Skeletal muscle satellite cell (primary cell): ENCODE measurements around the gene SPATC1L.

Source experiments
- H3K27me3 ChIP-seq: 2 replicates; pipeline ENCODE4 v1.7.0; 2013; ENCODE audit warnings: low read length; ENCODE audit not compliant: control insufficient read depth, insufficient read depth
- H3K36me3 ChIP-seq: 2 replicates; pipeline ENCODE4 v1.7.0; 2013; ENCODE audit warnings: mild to moderate bottlenecking, control low read depth, low read length; ENCODE audit not compliant: insufficient read depth
- H3K4me1 ChIP-seq: 2 replicates; pipeline ENCODE4 v1.7.0; 2013; ENCODE audit warnings: low read length; ENCODE audit not compliant: control insufficient read depth, insufficient read depth
- H3K4me2 ChIP-seq: 2 replicates; pipeline ENCODE4 v1.7.0; 2013; ENCODE audit warnings: mild to moderate bottlenecking, low read length
- H3K4me3 ChIP-seq: 2 replicates; pipeline ENCODE4 v1.7.0; 2013; ENCODE audit warnings: low read length
- H3K9ac ChIP-seq: 2 replicates; pipeline ENCODE4 v1.7.0; 2013; ENCODE audit warnings: mild to moderate bottlenecking, low read depth, low read length, moderate library complexity
- H3K9me3 ChIP-seq: replicated peaks from 2 replicates; pipeline ENCODE4 v1.7.0; 2013; ENCODE audit warnings: mild to moderate bottlenecking, control low read depth, low read length

The SPATC1L gene

GRCh38 chr21:46121286-46122221 is 62.7 kb downstream of the SPATC1L start:
- peaks cover 86% of the 10 kb centered on the region for H3K36me3 ChIP-seq
- no peak overlapping the region for H3K4me2 ChIP-seq
- H3K9ac ChIP-seq = no peak overlapping the region
- H3K9me3 ChIP-seq = no peaks in the 10 kb centered on the region
- H3K27me3 ChIP-seq = no peaks in the 10 kb centered on the region
- peaks cover 18% of the 10 kb centered on the region for H3K4me1 ChIP-seq
- H3K4me3 ChIP-seq = no peak overlapping the region

DNA sequence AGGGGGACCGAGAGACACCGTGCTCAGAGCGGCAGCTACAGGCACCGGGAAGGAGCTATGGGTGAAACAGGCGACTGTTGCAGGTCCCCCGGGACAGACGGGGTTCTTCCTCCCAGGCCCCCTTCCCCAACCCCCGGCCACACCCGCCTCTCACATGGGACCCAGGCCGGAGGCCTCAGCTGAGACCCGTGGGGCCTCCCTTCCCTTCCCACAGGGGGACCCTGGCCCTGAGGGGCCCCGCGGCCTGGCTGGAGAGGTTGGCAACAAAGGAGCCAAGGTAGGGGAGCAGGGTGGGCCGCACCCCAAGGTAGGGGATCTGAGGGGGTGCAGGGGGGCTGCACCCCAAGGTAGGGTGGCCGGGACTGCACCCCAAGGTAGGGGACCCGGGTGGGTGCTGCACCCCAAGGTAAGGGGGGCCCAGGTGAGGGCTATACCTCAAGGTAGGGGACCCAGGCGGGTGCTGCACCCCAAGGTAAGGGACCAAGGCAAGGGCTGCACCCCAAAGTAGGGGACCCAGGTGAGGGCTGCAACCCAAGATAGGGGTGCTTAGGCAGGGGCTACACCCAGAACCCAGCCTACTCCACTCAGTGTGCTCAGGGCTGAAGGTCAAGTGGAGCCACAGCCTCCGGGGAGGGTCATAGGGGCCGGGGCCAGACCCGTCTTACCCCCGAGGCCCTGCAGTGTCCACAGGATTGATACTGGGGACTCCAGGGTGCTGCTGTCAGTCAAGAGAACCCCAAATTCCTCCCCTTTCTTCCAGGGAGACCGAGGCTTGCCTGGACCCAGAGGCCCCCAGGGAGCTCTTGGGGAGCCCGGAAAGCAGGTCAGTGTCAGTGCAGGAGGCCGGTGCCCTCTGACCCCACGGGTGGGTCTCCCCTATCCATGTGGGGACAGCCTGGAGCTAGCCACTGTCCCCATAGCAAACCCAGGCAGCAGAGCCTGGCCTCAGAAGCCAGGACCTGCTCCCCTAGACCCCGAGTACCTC is 63.7 kb downstream of the SPATC1L start:
- Histone ChIP-seq H3K4me3 (no peak overlapping the region), H3K4me2 (no peak overlapping the region), H3K27me3 (no peaks in the 10 kb centered on the region), H3K4me1 (peaks cover 18% of the 10 kb centered on the region), H3K9me3 (no peaks in the 10 kb centered on the region), H3K9ac (no peak overlapping the region), H3K36me3 (peaks cover 89% of the 10 kb centered on the region)

- no peak overlapping the region for H3K4me2 ChIP-seq
- no peak overlapping the region for H3K4me3 ChIP-seq
- H3K27me3 ChIP-seq = no peaks in the 10 kb centered on the region
- H3K9ac ChIP-seq = no peak overlapping the region
- peaks cover 92% of the 10 kb centered on the region for H3K36me3 ChIP-seq
- peaks cover 18% of the 10 kb centered on the region for H3K4me1 ChIP-seq
- peaks cover 3% of the 10 kb centered on the region for H3K9me3 ChIP-seq
Observed at GRCh38 chr21:46119637-46120271, 64.5 kb downstream of the SPATC1L start.

- no peak overlapping the region for H3K9ac ChIP-seq
- peaks cover 7% of the 10 kb centered on the region for H3K9me3 ChIP-seq
- peaks cover 92% of the 10 kb centered on the region for H3K36me3 ChIP-seq
- H3K27me3 ChIP-seq = no peaks in the 10 kb centered on the region
- no peak overlapping the region for H3K4me3 ChIP-seq
- no peak overlapping the region for H3K4me2 ChIP-seq
- H3K4me1 ChIP-seq = peaks cover 18% of the 10 kb centered on the region
Observed at GRCh38 chr21:46119144-46119636, 65.1 kb downstream of the SPATC1L start.

- Histone ChIP-seq H3K36me3 (peaks cover 90% of the 10 kb centered on the region), H3K9ac (no peak overlapping the region), H3K4me2 (no peak overlapping the region)
Observed at GRCh38 chr21:46118316-46119143, 65.7 kb downstream of the SPATC1L start.

GRCh38 chr21:46117586-46118315 is 66.5 kb downstream of the SPATC1L start:
- Histone ChIP-seq H3K27me3 (no peaks in the 10 kb centered on the region), H3K4me2 (no peak overlapping the region), H3K4me3 (no peak overlapping the region), H3K36me3 (peaks cover 91% of the 10 kb centered on the region), H3K9me3 (peaks cover 10% of the 10 kb centered on the region), H3K9ac (no peak overlapping the region), H3K4me1 (peaks cover 18% of the 10 kb centered on the region)

More at GRCh38 chr21:46118316-46119143, 65.7 kb downstream of the SPATC1L start:
- no peaks in the 10 kb centered on the region for H3K27me3 ChIP-seq
- no peak overlapping the region for H3K4me3 ChIP-seq
- peaks cover 10% of the 10 kb centered on the region for H3K9me3 ChIP-seq
- peaks cover 18% of the 10 kb centered on the region for H3K4me1 ChIP-seq

- Histone ChIP-seq H3K4me1 (peaks cover 12% of the 10 kb centered on the region), H3K9ac (no peak overlapping the region), H3K9me3 (peaks cover 10% of the 10 kb centered on the region), H3K27me3 (no peaks in the 10 kb centered on the region), H3K4me3 (no peak overlapping the region), H3K4me2 (no peak overlapping the region), H3K36me3 (peaks cover 91% of the 10 kb centered on the region)
Observed at GRCh38 chr21:46116776-46117585, 67.3 kb downstream of the SPATC1L start.

GRCh38 chr21:46116189-46116775 is 68.0 kb downstream of the SPATC1L start:
- no peak overlapping the region for H3K4me3 ChIP-seq
- H3K4me1 ChIP-seq = peaks cover 6% of the 10 kb centered on the region
- H3K27me3 ChIP-seq = no peaks in the 10 kb centered on the region
- H3K9ac ChIP-seq = no peak overlapping the region
- peaks cover 10% of the 10 kb centered on the region for H3K9me3 ChIP-seq
- no peak overlapping the region for H3K4me2 ChIP-seq
- H3K36me3 ChIP-seq = peaks cover 87% of the 10 kb centered on the region

- Histone ChIP-seq H3K36me3 (peaks cover 87% of the 10 kb centered on the region), H3K4me1 (peaks cover 5% of the 10 kb centered on the region), H3K9me3 (peaks cover 10% of the 10 kb centered on the region), H3K27me3 (no peaks in the 10 kb centered on the region), H3K9ac (no peak overlapping the region), H3K4me2 (no peak overlapping the region), H3K4me3 (no peak overlapping the region)
Observed at GRCh38 chr21:46115441-46116188, 68.6 kb downstream of the SPATC1L start.
